Bronchial epithelial cell (primary cell): ENCODE measurements around the gene FN3KRP. TPM values are rescaled to one million over a fixed set of nuclear protein-coding genes. Genes with fewer than 3 reads are reported as not detected.

Source experiments
- DNase-seq: peaks from one replicate; pipeline ENCODE4 v3.0.0-alpha.2; 2010; ENCODE audit warnings: low read depth
- FAIRE-seq: peaks from 2 replicates; lab custom pipeline; 2011; peaks lifted over from hg19 to GRCh38; lab: Jason Lieb, UNC
- H3K27me3 ChIP-seq: 2 replicates; pipeline ENCODE4 v1.5.1; 2011; ENCODE audit warnings: low read length; ENCODE audit not compliant: control insufficient read depth, insufficient read depth
- H3K36me3 ChIP-seq: 2 replicates; pipeline ENCODE4 v1.5.1; 2011; ENCODE audit warnings: low read length; ENCODE audit not compliant: control insufficient read depth, insufficient read depth
- H3K4me3 ChIP-seq: 2 replicates; pipeline ENCODE4 v1.5.1; 2011; ENCODE audit warnings: mild to moderate bottlenecking, low read depth, low read length, control low read depth
- CTCF ChIP-seq: IDR thresholded peaks from 2 replicates; pipeline ENCODE4 v1.5.1; 2011; ENCODE audit warnings: mild to moderate bottlenecking, moderate library complexity, low read length, control low read depth, inconsistent platforms; ENCODE audit not compliant: insufficient read depth, severe bottlenecking
- total RNA-seq: library from RNA; depleted of rRNA; stranded (reverse); fragments of >200 nt; gene quantifications from 2 replicates; pipeline ENCODE4 v1.2.1, GENCODE V29; 2014

Gene FN3KRP
- total RNA-seq, 1 donor from 2014 or later: 21.3 TPM

- no peak overlapping the region for H3K4me3 ChIP-seq
- no peak for TF ChIP-seq CTCF
- DNase-seq (no peak), FAIRE-seq (no peak)
- no peaks in the 10 kb centered on the region for H3K27me3 ChIP-seq
- H3K36me3 ChIP-seq: no peaks in the 10 kb centered on the region
Measured at GRCh38 chr17:82750241-82750908, 33.9 kb downstream of the FN3KRP start.

- FAIRE-seq (no peak), DNase-seq (no peak)
- H3K36me3 ChIP-seq: peaks cover under 1% of the 10 kb centered on the region
- H3K4me3 ChIP-seq: peak overlapping the region; percentile 80
- TF ChIP-seq CTCF: no peak
- H3K27me3 ChIP-seq: no peaks in the 10 kb centered on the region
Measured at GRCh38 chr17:82751171-82751570, 34.7 kb downstream of the FN3KRP start.

- TF ChIP-seq CTCF: no peak
- peak within 1 kb of the TSS; percentile 80 for H3K4me3 ChIP-seq
- H3K36me3 ChIP-seq: peaks cover 1% of the 10 kb centered on the region
- no peaks in the 10 kb centered on the region for H3K27me3 ChIP-seq
- DNase-seq (peak; percentile 48), FAIRE-seq (no peak)
Measured at GRCh38 chr17:82751571-82752370, 35.3 kb downstream of the FN3KRP start, which contains the start of gene TBCD. TBCD (plus strand) TSS chr17:82752065; CDS start chr17:82752194, 129 bp downstream.

- TF ChIP-seq CTCF: no peak
- no peak for DNase-seq
- no peak for FAIRE-seq
- Histone ChIP-seq H3K36me3 (peaks cover 5% of the 10 kb centered on the region), H3K4me3 (peak overlapping the region; percentile 80), H3K27me3 (no peaks in the 10 kb centered on the region)
Measured at GRCh38 chr17:82752371-82753200, 36.1 kb downstream of the FN3KRP start.

GRCh38 chr17:82753201-82753464 lies 36.6 kb downstream of the FN3KRP start:
- H3K36me3 ChIP-seq: peaks cover 6% of the 10 kb centered on the region
- TF ChIP-seq CTCF: no peak
- H3K4me3 ChIP-seq: no peak overlapping the region
- no peak for DNase-seq
- no peaks in the 10 kb centered on the region for H3K27me3 ChIP-seq
- FAIRE-seq: no peak
